ENCODE data around the gene SMG9.

- TF ChIP-seq POLR2A (IDR thresholded peaks at IDR 0.05) (no peak), CTCF (IDR thresholded peaks at IDR 0.05) (no peak), EP300 (IDR thresholded peaks at IDR 0.05) (no peak)
Observed at GRCh38 chr19:43779147-43779819, 24.5 kb upstream of the SMG9 start.

All from tibial nerve (tissue), 4 donors.